ENCODE results near the gene MACROD2.

Gene MACROD2

DNA sequence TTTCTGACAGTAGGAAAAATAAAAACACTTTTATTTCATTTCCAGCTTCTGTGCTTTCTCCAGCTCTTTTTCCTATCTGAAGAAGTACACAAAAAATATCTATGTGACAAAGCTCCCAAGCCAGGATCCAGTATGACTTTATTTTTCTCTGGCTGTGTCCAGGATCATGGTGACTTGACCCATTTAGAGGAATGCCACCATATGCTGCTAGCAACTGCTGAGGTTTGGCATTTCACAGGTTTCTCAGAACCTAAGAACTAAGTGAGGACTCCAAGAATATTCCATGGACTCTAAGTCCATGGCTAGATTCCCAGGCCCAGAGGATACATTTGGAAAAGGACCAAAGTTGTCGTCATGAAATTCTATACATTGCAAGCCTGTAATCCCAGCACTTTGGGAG lies 1218.7 kb downstream of the MACROD2 start:
- ATAC-seq = no peak
- TF ChIP-seq ESRRG (CRISPR knock-in tag; IDR thresholded peaks at IDR 0.05) (no peak), ZNF70 (CRISPR knock-in tag; IDR thresholded peaks at IDR 0.05) (no peak), ISL1 (CRISPR knock-in tag; IDR thresholded peaks at IDR 0.05) (no peak)
- TF ChIP-seq, protein P1, sequence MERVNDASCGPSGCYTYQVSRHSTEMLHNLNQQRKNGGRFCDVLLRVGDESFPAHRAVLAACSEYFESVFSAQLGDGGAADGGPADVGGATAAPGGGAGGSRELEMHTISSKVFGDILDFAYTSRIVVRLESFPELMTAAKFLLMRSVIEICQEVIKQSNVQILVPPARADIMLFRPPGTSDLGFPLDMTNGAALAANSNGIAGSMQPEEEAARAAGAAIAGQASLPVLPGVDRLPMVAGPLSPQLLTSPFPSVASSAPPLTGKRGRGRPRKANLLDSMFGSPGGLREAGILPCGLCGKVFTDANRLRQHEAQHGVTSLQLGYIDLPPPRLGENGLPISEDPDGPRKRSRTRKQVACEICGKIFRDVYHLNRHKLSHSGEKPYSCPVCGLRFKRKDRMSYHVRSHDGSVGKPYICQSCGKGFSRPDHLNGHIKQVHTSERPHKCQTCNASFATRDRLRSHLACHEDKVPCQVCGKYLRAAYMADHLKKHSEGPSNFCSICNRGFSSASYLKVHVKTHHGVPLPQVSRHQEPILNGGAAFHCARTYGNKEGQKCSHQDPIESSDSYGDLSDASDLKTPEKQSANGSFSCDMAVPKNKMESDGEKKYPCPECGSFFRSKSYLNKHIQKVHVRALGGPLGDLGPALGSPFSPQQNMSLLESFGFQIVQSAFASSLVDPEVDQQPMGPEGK (CRISPR knock-in tag; IDR thresholded peaks at IDR 0.05; ENCODE audit: borderline replicate concordance) = no peak

DNA sequence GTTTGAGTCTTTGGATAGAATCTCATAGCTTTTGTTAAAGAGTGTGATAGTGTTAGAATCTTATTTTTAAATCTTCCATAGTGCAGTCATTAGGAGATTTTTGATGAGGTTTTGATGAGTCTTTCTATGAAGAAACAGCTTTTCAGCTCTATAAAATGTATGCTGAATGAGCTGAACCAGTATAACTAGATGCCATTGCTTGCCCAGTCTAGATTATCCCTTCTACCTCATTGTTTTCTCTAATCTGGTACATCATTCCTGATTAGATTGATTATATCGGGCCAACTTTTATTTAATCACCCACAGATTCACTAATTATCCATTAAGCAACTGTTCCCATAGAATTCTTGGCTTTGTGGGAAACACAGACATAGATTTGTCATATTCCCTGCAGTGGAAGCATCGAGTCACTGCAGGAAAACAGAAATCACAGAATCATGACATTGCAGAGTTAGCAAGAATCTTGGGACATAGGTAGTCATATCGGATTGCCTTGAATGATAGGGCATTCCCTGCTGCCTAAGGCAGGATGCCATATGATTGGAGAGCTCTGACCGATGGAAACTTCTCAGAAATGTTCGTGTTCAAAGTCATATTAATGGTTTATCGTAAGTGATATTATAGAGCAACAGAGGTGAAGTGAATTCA lies 1224.8 kb downstream of the MACROD2 start:
- ATAC-seq = peak; percentile 38; the same call in 1 of the 3 replicates
- TF ChIP-seq ZNF8 (CRISPR knock-in tag; IDR thresholded peaks at IDR 0.05) (no peak), CSDC2 (CRISPR knock-in tag; IDR thresholded peaks at IDR 0.05) (no peak), RARB (CRISPR knock-in tag; IDR thresholded peaks at IDR 0.05) (no peak), ZFP30 (CRISPR knock-in tag; IDR thresholded peaks at IDR 0.05) (no peak), ESRRG (CRISPR knock-in tag; IDR thresholded peaks at IDR 0.05) (no peak), ZC3H10 (CRISPR knock-in tag; IDR thresholded peaks at IDR 0.05) (no peak), PPARA (CRISPR knock-in tag; IDR thresholded peaks at IDR 0.05; ENCODE audit: borderline replicate concordance) (no peak), ZNF565 (CRISPR knock-in tag; conservative IDR thresholded peaks at IDR 0.05; ENCODE audit: low read depth) (no peak), TCF4 (CRISPR knock-in tag; IDR thresholded peaks at IDR 0.05; ENCODE audit: borderline replicate concordance) (no peak), ZFP3 (CRISPR knock-in tag; IDR thresholded peaks at IDR 0.05) (no peak), TOX (CRISPR knock-in tag; IDR thresholded peaks at IDR 0.05; ENCODE audit: borderline replicate concordance) (no peak), SNAI2 (CRISPR knock-in tag; IDR thresholded peaks at IDR 0.05) (no peak)
- TF ChIP-seq, protein P1 (CRISPR knock-in tag; IDR thresholded peaks at IDR 0.05; ENCODE audit: borderline replicate concordance) = no peak
- TF ChIP-seq, protein P2, sequence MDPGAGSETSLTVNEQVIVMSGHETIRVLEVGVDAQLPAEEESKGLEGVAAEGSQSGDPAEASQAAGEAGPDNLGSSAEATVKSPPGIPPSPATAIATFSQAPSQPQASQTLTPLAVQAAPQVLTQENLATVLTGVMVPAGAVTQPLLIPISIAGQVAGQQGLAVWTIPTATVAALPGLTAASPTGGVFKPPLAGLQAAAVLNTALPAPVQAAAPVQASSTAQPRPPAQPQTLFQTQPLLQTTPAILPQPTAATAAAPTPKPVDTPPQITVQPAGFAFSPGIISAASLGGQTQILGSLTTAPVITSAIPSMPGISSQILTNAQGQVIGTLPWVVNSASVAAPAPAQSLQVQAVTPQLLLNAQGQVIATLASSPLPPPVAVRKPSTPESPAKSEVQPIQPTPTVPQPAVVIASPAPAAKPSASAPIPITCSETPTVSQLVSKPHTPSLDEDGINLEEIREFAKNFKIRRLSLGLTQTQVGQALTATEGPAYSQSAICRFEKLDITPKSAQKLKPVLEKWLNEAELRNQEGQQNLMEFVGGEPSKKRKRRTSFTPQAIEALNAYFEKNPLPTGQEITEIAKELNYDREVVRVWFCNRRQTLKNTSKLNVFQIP (CRISPR knock-in tag; IDR thresholded peaks at IDR 0.05; ENCODE audit: borderline replicate concordance, low read depth) = no peak
- TF ChIP-seq, protein P3, sequence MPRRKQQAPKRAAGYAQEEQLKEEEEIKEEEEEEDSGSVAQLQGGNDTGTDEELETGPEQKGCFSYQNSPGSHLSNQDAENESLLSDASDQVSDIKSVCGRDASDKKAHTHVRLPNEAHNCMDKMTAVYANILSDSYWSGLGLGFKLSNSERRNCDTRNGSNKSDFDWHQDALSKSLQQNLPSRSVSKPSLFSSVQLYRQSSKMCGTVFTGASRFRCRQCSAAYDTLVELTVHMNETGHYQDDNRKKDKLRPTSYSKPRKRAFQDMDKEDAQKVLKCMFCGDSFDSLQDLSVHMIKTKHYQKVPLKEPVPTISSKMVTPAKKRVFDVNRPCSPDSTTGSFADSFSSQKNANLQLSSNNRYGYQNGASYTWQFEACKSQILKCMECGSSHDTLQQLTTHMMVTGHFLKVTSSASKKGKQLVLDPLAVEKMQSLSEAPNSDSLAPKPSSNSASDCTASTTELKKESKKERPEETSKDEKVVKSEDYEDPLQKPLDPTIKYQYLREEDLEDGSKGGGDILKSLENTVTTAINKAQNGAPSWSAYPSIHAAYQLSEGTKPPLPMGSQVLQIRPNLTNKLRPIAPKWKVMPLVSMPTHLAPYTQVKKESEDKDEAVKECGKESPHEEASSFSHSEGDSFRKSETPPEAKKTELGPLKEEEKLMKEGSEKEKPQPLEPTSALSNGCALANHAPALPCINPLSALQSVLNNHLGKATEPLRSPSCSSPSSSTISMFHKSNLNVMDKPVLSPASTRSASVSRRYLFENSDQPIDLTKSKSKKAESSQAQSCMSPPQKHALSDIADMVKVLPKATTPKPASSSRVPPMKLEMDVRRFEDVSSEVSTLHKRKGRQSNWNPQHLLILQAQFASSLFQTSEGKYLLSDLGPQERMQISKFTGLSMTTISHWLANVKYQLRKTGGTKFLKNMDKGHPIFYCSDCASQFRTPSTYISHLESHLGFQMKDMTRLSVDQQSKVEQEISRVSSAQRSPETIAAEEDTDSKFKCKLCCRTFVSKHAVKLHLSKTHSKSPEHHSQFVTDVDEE (CRISPR knock-in tag; IDR thresholded peaks at IDR 0.05) = no peak
- TF ChIP-seq, protein P4, sequence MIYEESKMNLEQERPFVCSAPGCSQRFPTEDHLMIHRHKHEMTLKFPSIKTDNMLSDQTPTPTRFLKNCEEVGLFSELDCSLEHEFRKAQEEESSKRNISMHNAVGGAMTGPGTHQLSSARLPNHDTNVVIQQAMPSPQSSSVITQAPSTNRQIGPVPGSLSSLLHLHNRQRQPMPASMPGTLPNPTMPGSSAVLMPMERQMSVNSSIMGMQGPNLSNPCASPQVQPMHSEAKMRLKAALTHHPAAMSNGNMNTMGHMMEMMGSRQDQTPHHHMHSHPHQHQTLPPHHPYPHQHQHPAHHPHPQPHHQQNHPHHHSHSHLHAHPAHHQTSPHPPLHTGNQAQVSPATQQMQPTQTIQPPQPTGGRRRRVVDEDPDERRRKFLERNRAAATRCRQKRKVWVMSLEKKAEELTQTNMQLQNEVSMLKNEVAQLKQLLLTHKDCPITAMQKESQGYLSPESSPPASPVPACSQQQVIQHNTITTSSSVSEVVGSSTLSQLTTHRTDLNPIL (CRISPR knock-in tag; IDR thresholded peaks at IDR 0.05; ENCODE audit: low read depth) = no peak

DNA sequence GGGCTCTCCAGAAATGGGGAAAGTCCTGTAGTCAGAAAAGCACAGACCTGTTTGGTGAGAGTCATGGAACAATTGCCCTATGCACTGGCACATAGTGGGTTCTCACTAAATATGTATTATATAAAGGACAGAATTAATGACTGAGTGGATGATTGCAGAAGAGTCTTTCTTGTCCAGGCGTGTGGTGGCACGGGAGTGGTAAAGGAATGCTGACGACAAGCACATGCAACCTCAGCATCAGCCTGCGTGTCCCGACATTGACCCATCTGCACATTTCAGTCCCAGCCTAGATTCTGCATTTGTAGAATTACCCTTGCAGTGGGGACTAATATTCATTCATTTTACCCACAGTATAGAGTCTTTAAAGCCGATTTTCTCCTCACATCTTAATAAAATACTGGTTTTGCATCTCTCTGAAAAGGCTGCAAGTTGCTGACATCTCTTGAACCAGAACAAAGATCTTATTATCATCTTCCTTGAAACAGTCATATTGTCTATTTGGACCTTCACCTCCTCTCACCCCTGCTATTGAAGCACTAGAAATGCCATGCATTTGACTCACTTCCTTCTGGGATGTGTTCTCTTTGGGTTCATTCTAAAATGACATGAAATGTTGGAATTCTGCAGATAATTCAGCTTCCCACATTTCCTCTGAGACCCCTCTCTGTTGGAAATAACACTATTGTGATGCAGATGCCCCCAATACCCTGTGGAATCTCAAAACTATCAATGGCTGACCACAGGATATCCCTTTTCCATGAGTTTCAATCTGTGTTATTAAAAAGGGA lies 1225.7 kb downstream of the MACROD2 start:
- ATAC-seq = peak; percentile 74

More for the DNA sequence above, 1225.7 kb downstream of the MACROD2 start:
- no peak for TF ChIP-seq OSR1 (CRISPR knock-in tag; IDR thresholded peaks at IDR 0.05)
- TF ChIP-seq BACH2 (CRISPR knock-in tag; IDR thresholded peaks at IDR 0.05; ENCODE audit: borderline replicate concordance) = no peak
- TF ChIP-seq, protein P2 (CRISPR knock-in tag; IDR thresholded peaks at IDR 0.05; ENCODE audit: borderline replicate concordance, low read depth) = no peak
- no peak for TF ChIP-seq ZFP3 (CRISPR knock-in tag; IDR thresholded peaks at IDR 0.05)
